ENCODE measurements around the gene EVL.

DNA sequence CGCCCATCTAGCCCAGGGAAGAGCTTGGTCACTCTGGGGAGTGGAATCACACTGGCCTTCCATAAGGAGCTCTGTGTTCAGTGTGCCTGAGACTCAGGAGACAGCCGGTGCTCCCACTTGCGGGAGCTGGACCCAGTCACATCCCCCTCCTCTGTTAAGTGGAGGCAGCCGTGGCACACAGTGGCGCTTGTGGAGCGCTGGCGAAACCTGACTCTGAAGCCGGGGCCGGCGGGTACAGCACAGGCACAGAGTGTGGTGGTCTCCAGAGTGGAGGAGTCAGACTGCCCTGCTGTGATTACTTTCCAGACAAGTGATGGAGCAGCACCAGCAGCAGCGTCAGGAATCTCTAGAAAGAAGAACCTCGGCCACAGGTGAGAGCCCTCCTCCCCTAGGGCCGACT is 61.2 kb downstream of the EVL start:
- TF ChIP-seq CTCF (IDR thresholded peaks at IDR 0.05) (no peak), POLR2A (IDR thresholded peaks at IDR 0.05) (no peak)
